ENCODE measurements around the gene MIER3. TPM values are rescaled to one million over a fixed set of nuclear protein-coding genes. Genes with fewer than 3 reads are reported as not detected.

The MIER3 gene
- total RNA-seq, 2 experiments from 2014 or later: 16.5 to 17.2 TPM

GRCh38 chr5:56910210-56910965, 41.5 kb downstream of the MIER3 start:
- H3K27me3 Mint-ChIP-seq: no peaks in the 10 kb centered on the region
- POLR2A ChIA-PET: interaction anchor here (0.6 to 2.2 kb wide), 10 partner anchors 8 to 309 kb away, joined by 3 to 13 read pairs (median 4); partner anchors contain the start of gene GPBP1
- H3K9me3 Mint-ChIP-seq: peaks cover 4% of the 10 kb centered on the region
- peaks cover 2% of the 10 kb centered on the region for H3K36me3 Mint-ChIP-seq
- H3K4me1 Mint-ChIP-seq (ENCODE audit: low read depth): peaks cover 20% of the 10 kb centered on the region
- intact Hi-C loops (cut with micrococcal nuclease): loop anchor here (1.0 kb wide), 1 partner anchor 42 kb away; the partner anchor contains the start of gene MIER3
- DNase-seq: peak; percentile 64
- CTCF ChIA-PET: interaction anchor here (0.5 to 3.4 kb wide), 6 partner anchors 9 to 310 kb away, joined by 3 to 24 read pairs (median 4); no protein-coding TSS in a partner anchor
- H3K4me3 Mint-ChIP-seq: peak overlapping the region; percentile 73
- H3K27ac Mint-ChIP-seq: peak overlapping the region; percentile 94

DNA sequence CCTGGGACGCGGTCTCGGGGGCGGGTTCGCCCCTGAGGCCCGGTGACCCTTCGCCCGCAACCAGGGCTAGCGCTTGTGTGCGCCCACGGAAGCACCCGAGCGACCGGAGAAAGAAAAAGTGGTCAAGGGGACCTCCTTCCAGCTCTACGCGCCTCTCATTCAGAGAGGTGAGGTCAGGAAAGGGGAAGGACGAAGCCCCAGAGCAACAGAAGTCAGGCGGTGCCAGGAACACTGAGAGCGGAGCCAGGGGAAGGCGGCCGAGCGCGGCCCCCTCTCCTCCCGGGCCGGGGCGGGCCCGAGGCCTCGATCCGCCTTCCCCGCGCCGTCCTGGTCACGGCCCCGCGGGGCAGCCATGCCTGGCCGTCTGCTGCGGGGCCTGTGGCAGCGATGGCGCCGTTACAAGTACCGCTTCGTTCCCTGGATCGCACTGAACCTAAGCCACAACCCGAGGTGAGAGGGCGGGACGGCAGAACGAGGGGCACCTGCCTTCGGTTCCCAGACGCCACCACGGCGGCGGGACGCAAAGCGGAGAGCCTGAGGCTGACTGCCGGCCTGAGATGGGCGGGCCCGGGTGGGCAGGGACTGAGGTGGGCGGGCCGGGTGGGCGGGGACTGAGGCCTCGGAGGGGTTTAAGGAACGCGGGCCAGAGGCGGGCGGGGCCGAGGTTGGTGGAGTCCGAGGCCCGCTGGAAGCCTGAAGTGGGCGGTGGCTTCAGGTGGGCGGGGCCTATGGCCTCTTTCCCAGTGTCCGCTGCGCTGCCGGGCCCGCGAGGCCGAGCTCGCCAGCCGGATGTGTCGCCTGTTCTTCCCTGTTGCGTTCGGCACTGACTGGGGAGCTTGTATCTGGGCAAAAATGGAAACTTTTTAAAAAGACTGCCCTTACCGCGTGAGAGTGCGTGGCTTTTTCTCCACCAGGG, 42.4 kb downstream of the MIER3 start, which contains the start of gene SETD9:
Gene SETD9, plus strand, starts transcription at position 303 of the 916 bp plus-strand sequence. Its CDS starts 50 bp downstream, at position 353.
- ChIA-PET POLR2A (interaction anchor here (0.9 to 2.2 kb wide), 9 partner anchors 9 to 310 kb away, joined by 3 to 13 read pairs (median 4); partner anchors contain the start of gene GPBP1), CTCF (interaction anchor here (1.3 to 3.4 kb wide), 3 partner anchors 8 to 228 kb away, joined by 4 to 24 read pairs (median 8); no protein-coding TSS in a partner anchor)
- peaks cover 4% of the 10 kb centered on the region for H3K9me3 Mint-ChIP-seq
- H3K27me3 Mint-ChIP-seq: no peaks in the 10 kb centered on the region
- peak within 1 kb of the TSS; percentile 77 for H3K4me3 Mint-ChIP-seq
- peaks cover 2% of the 10 kb centered on the region for H3K36me3 Mint-ChIP-seq
- intact Hi-C loops (cut with micrococcal nuclease): loop anchor here (1.0 to 5.0 kb wide), 7 partner anchors 8 to 1553 kb away; partner anchors contain the start of genes MAP3K1, MIER3 and PLK2
- peak within 1 kb of the TSS; percentile 94 for H3K27ac Mint-ChIP-seq
- DNase-seq: peak; percentile 97
- peaks cover 20% of the 10 kb centered on the region for H3K4me1 Mint-ChIP-seq (ENCODE audit: low read depth)

GRCh38 chr5:56908942-56909293, 43.0 kb downstream of the MIER3 start:
- peaks cover 20% of the 10 kb centered on the region for H3K4me1 Mint-ChIP-seq (ENCODE audit: low read depth)
- H3K27ac Mint-ChIP-seq: peak overlapping the region; percentile 89
- peaks cover 2% of the 10 kb centered on the region for H3K36me3 Mint-ChIP-seq
- ChIA-PET POLR2A (interaction anchor here (1.0 to 2.2 kb wide), 4 partner anchors 10 to 264 kb away, joined by 3 to 10 read pairs (median 5); partner anchors contain the start of gene GPBP1), CTCF (interaction anchor here (3.4 kb wide), 1 partner anchor 229 kb away, joined by 24 read pairs; no protein-coding TSS in a partner anchor)
- intact Hi-C loops (cut with micrococcal nuclease): loop anchor here (1.0 to 5.0 kb wide), 6 partner anchors 8 to 1553 kb away; partner anchors contain the start of genes MAP3K1 and PLK2
- H3K9me3 Mint-ChIP-seq: peaks cover 8% of the 10 kb centered on the region
- no peaks in the 10 kb centered on the region for H3K27me3 Mint-ChIP-seq
- no peak for DNase-seq
- H3K4me3 Mint-ChIP-seq: peak overlapping the region; percentile 77

DNA sequence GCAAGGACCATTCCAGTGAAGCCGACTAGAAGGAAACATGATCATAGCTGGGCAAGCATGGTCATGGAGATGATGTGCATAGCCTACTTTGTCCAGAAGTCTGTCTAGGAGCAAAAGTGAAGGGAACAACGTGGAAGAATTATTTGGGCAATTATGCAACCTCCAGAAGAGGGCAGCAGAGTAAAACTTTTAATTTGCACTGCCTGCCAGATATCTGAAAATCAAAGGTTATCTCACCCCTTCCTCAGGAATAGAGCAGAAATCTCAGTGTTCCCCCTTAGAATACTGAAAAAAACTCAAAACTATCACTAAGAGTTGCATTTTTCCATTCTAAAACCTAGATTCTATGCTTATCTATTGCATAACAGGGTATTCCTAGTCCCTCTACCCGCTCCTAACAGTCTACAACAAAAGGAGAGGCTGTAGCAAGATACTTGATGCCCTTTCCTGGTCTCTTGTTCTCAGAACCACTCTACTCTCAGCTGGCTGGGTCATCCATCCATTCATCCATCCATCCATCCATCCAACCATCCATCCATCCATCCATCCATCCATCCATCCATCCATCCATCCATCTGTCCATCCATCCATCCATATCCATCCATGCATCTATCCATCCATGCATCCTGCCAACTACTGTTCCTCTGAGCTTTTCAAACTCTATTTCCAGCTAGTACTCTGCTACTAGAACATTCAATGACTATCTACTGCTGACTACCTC, 50.9 kb downstream of the MIER3 start:
- POLR2A ChIA-PET: no interaction called here
- intact Hi-C loops (cut with micrococcal nuclease): loop anchor here (1.0 to 2.0 kb wide), 5 partner anchors 8 to 630 kb away; partner anchors contain the start of gene SETD9

GRCh38 chr5:56900395-56900794, 51.5 kb downstream of the MIER3 start:
- Mint-ChIP-seq H3K27ac (no peak overlapping the region), H3K9me3 (peaks cover 5% of the 10 kb centered on the region), H3K4me3 (no peak overlapping the region), H3K4me1 (ENCODE audit: low read depth) (peaks cover 5% of the 10 kb centered on the region), H3K27me3 (no peaks in the 10 kb centered on the region), H3K36me3 (no peaks in the 10 kb centered on the region)
- intact Hi-C loops (cut with micrococcal nuclease): loop anchor here (1.0 to 2.0 kb wide), 4 partner anchors 238 to 630 kb away; no protein-coding TSS in a partner anchor
- CTCF ChIA-PET: interaction anchor here (0.8 to 7.8 kb wide), 21 partner anchors 10 to 629 kb away, joined by 3 to 78 read pairs (median 4); no protein-coding TSS in a partner anchor
- POLR2A ChIA-PET: no interaction called here
- DNase-seq: no peak

More for the DNA sequence above, 50.9 kb downstream of the MIER3 start:
- CTCF ChIA-PET: interaction anchor here (0.6 to 7.8 kb wide), 22 partner anchors 9 to 630 kb away, joined by 3 to 78 read pairs (median 4); partner anchors contain the start of gene SETD9
- Mint-ChIP-seq H3K4me1 (ENCODE audit: low read depth) (peaks cover 5% of the 10 kb centered on the region), H3K9me3 (peaks cover 5% of the 10 kb centered on the region), H3K27ac (no peak overlapping the region), H3K27me3 (no peaks in the 10 kb centered on the region), H3K36me3 (no peaks in the 10 kb centered on the region), H3K4me3 (no peak overlapping the region)
- DNase-seq: peak; percentile 24

DNA sequence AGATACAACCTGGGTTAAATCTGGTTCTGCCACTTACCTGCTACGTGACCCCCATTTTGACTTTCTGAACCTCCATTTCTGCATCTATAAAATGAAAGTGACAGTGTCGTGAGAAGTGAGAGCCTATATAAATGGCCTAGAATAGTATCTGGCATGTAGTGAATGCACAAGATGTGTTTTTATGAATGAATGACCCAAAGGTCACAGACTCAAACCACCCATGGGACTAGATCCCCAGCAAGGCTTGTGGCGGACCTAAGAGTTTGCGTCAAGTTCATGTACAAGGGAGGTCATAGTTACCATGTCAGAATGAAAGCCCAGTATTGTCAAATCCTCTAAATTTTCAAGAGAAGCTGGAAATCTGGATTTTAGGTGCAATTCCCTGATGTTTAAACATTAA, 53.7 kb downstream of the MIER3 start:
- DNase-seq: no peak
- H3K27ac Mint-ChIP-seq: no peak overlapping the region
- H3K36me3 Mint-ChIP-seq: peaks cover 11% of the 10 kb centered on the region
- CTCF ChIA-PET: interaction anchor here (0.7 to 7.8 kb wide), 3 partner anchors 194 to 1563 kb away, joined by 3 to 78 read pairs (median 3); no protein-coding TSS in a partner anchor
- no peak overlapping the region for H3K4me3 Mint-ChIP-seq
- H3K9me3 Mint-ChIP-seq: no peaks in the 10 kb centered on the region
- no peaks in the 10 kb centered on the region for H3K27me3 Mint-ChIP-seq
- POLR2A ChIA-PET: no interaction called here
- peaks cover 7% of the 10 kb centered on the region for H3K4me1 Mint-ChIP-seq (ENCODE audit: low read depth)
- intact Hi-C loops (cut with micrococcal nuclease): no loop called here

GRCh38 chr5:56896763-56897162, 55.2 kb downstream of the MIER3 start:
- no peaks in the 10 kb centered on the region for H3K27me3 Mint-ChIP-seq
- CTCF ChIA-PET: interaction anchor here (1.1 to 7.8 kb wide), 2 partner anchors 241 to 626 kb away, joined by 3 to 78 read pairs; no protein-coding TSS in a partner anchor

GRCh38 chr5:56893251-56893951, 58.5 kb downstream of the MIER3 start:
- Mint-ChIP-seq H3K4me1 (ENCODE audit: low read depth) (peaks cover 7% of the 10 kb centered on the region), H3K9me3 (no peaks in the 10 kb centered on the region), H3K4me3 (no peak overlapping the region), H3K36me3 (peaks cover 41% of the 10 kb centered on the region), H3K27me3 (no peaks in the 10 kb centered on the region), H3K27ac (peak overlapping the region; percentile 19)
- POLR2A ChIA-PET: interaction anchor here (0.9 kb wide), 1 partner anchor 36 kb away, joined by 3 read pairs; no protein-coding TSS in a partner anchor
- intact Hi-C loops (cut with micrococcal nuclease): no loop called here
- CTCF ChIA-PET: interaction anchor here (1.7 kb wide), 1 partner anchor 8 kb away, joined by 3 read pairs; no protein-coding TSS in a partner anchor
- no peak for DNase-seq

More at GRCh38 chr5:56896763-56897162, 55.2 kb downstream of the MIER3 start:
- H3K27ac Mint-ChIP-seq: no peak overlapping the region
- intact Hi-C loops (cut with micrococcal nuclease): no loop called here
- H3K36me3 Mint-ChIP-seq: peaks cover 19% of the 10 kb centered on the region
- no peak for DNase-seq
- H3K4me1 Mint-ChIP-seq (ENCODE audit: low read depth): peaks cover 7% of the 10 kb centered on the region
- no peak overlapping the region for H3K4me3 Mint-ChIP-seq
- H3K9me3 Mint-ChIP-seq: no peaks in the 10 kb centered on the region
- POLR2A ChIA-PET: interaction anchor here (0.6 kb wide), 2 partner anchors 14 to 46 kb away, joined by 3 read pairs; no protein-coding TSS in a partner anchor

DNA sequence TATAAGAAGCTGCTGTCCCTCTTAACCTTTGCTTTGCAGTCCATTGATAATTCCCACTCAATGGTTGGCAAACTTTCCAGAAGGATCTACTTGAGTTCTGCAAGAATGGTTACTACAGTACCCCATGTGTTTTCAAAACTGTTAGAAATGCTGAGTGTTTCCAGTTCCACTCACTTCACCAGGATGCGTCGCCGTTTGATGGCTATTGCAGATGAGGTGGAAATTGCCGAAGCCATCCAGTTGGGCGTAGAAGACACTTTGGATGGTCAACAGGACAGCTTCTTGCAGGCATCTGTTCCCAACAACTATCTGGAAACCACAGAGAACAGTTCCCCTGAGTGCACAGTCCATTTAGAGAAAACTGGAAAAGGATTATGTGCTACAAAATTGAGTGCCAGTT, 70.4 kb downstream of the MIER3 start:
- Mint-ChIP-seq H3K36me3 (peaks cover 38% of the 10 kb centered on the region), H3K27me3 (no peaks in the 10 kb centered on the region), H3K4me3 (no peak overlapping the region), H3K4me1 (ENCODE audit: low read depth) (peaks cover 10% of the 10 kb centered on the region), H3K27ac (no peak overlapping the region), H3K9me3 (no peaks in the 10 kb centered on the region)
- no peak for DNase-seq
- intact Hi-C loops (cut with micrococcal nuclease): no loop called here
- ChIA-PET CTCF (interaction anchor here (0.8 to 1.0 kb wide), 2 partner anchors 19 to 257 kb away, joined by 3 to 4 read pairs; no protein-coding TSS in a partner anchor), POLR2A (no interaction called here)

GRCh38 chr5:56876327-56876726, 75.6 kb downstream of the MIER3 start:
- ChIA-PET POLR2A (no interaction called here), CTCF (no interaction called here)
- Mint-ChIP-seq H3K27me3 (no peaks in the 10 kb centered on the region), H3K27ac (no peak overlapping the region), H3K4me1 (ENCODE audit: low read depth) (peaks cover 27% of the 10 kb centered on the region), H3K9me3 (no peaks in the 10 kb centered on the region), H3K36me3 (peaks cover 33% of the 10 kb centered on the region), H3K4me3 (no peak overlapping the region)
- DNase-seq: no peak
- intact Hi-C loops (cut with micrococcal nuclease): no loop called here

Data from activated CD4-positive, alpha-beta memory T cell treated with anti-CD3 and anti-CD28 coated beads for 36 hours (primary cell).